Measurements from ENCODE around the gene SLC24A3.

- no peak for TF ChIP-seq CTCF (conservative IDR thresholded peaks at IDR 0.05)
- no peak for TF ChIP-seq EZH2 (IDR thresholded peaks at IDR 0.05; ENCODE audit: low read depth)
Observed at GRCh38 chr20:19371112-19371511, 158.7 kb downstream of the SLC24A3 start.

Data from PC-9 (cell line).